PC-9 (cell line): ENCODE measurements around the gene POLR3C. TPM values are rescaled to one million over a fixed set of nuclear protein-coding genes. Genes with fewer than 3 reads are reported as not detected.

ENCODE experiments used
- BruUV-seq: library from RNA; stranded (reverse); fragments of 400-500 nt; replicated peaks from 2 replicates; lab custom pipeline; 2021; lab: Mats Ljungman, UMichigan
- CTCF ChIA-PET: fragments of 300-600 bp; sonication (Branson Sonifier 250); formaldehyde crosslinking; loops from one replicate; lab custom pipeline; 2022; ENCODE audit warnings: antibody characterized with exemption; lab: Charles Lee
- POLR2A ChIA-PET: fragments of 300-600 bp; sonication (Branson Sonifier 250); formaldehyde crosslinking; loops from one replicate; lab custom pipeline; 2022; ENCODE audit warnings: antibody characterized with exemption; ENCODE audit not compliant: unreplicated experiment; lab: Charles Lee
- DNase-seq, 2 experiments: peaks; one replicate each; pipeline versions ENCODE4 v3.0.0 to v3.0.0-alpha.2; 2015 to 2022; ENCODE audit warnings: mixed read lengths in 1 of 2
- H2AFZ ChIP-seq: fragments of 200-600 bp; sonication (generic); 2 replicates; pipeline ENCODE4 v1.8.1; 2017; ENCODE audit warnings: antibody characterized with exemption
- H3F3A ChIP-seq: fragments of 200-600 bp; sonication (generic); 2 replicates; pipeline ENCODE4 v1.8.1; 2017; ENCODE audit warnings: antibody characterized with exemption, mild to moderate bottlenecking, low read depth; ENCODE audit not compliant: insufficient read depth
- H3K27ac ChIP-seq: fragments of 200-600 bp; sonication (generic); 2 replicates; pipeline ENCODE4 v1.6.1; 2016; ENCODE audit warnings: mixed run types
- H3K27me3 ChIP-seq: fragments of 200-600 bp; sonication (generic); 2 replicates; pipeline ENCODE4 v1.6.1; 2016; ENCODE audit warnings: low read depth, mixed run types; ENCODE audit not compliant: insufficient read depth
- H3K36me3 ChIP-seq: fragments of 200-600 bp; sonication (generic); 2 replicates; pipeline ENCODE4 v1.6.1; 2016; ENCODE audit warnings: low read depth, mixed run types
- H3K4me1 ChIP-seq: fragments of 200-600 bp; sonication (generic); replicated peaks from 2 replicates; pipeline ENCODE4 v1.6.1; 2016; ENCODE audit warnings: mixed run types; ENCODE audit not compliant: insufficient read depth
- H3K4me2 ChIP-seq: fragments of 200-600 bp; sonication (generic); 2 replicates; pipeline ENCODE4 v1.6.1; 2017; ENCODE audit warnings: mixed run types
- H3K4me3 ChIP-seq: fragments of 200-600 bp; sonication (generic); 2 replicates; pipeline ENCODE4 v1.6.1; 2016; ENCODE audit warnings: mixed run types
- H3K79me2 ChIP-seq: fragments of 200-600 bp; sonication (generic); 2 replicates; pipeline ENCODE4 v1.6.1; 2017; ENCODE audit warnings: low read depth, mixed run types
- H3K9me2 ChIP-seq: fragments of 200-600 bp; sonication (generic); 2 replicates; pipeline ENCODE4 v1.8.1; 2017; ENCODE audit warnings: mild to moderate bottlenecking; ENCODE audit not compliant: insufficient read depth
- H3K9me3 ChIP-seq: fragments of 200-600 bp; sonication (generic); 2 replicates; pipeline ENCODE4 v1.8.1; 2016; ENCODE audit warnings: low read depth; ENCODE audit not compliant: insufficient read depth
- H4K20me1 ChIP-seq: fragments of 200-600 bp; sonication (generic); 2 replicates; pipeline ENCODE4 v1.8.1; 2017; ENCODE audit not compliant: insufficient read depth
- EZH2 ChIP-seq: fragments of 200-600 bp; sonication (generic); IDR thresholded peaks from 2 replicates; pipeline ENCODE4 v1.8.0; 2017; ENCODE audit warnings: antibody characterized with exemption, low read depth
- intact Hi-C: fragments of 100-400 bp; cut with micrococcal nuclease; formaldehyde crosslinking; loops from one replicate; pipeline ENCODE4 v1.10.0; 2022; ENCODE audit not compliant: unreplicated experiment
- total RNA-seq: library from RNA; stranded (reverse); gene quantifications from 2 replicates; pipeline ENCODE4 v1.2.3, GENCODE V29; 2021
- TF ChIP-seq, protein P1 (sequence below): fragments of 200-600 bp; sonication (generic); conservative IDR thresholded peaks from 2 replicates; pipeline ENCODE4 v1.6.1; 2017; ENCODE audit warnings: mixed run types, antibody characterized with exemption, mild to moderate bottlenecking, moderate library complexity

Gene POLR3C
- total RNA-seq, 1 experiment from 2014 or later: 21.2 TPM

DNA sequence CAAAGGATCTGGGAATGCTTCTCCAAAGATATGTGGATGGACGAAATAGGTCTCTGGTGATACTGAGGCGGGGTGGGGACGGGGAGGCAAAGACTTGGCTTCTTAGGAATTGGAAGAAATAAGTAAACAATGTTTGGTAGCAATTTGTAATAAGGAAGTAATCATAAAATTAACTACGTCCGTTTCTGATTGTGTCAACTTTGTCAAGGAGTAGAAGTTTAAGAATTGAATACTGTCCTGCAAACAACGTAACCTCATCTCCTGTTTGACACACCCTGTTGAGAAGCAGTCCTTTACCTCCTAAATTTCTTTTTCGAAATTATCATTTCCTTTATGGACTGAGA is 471 bp downstream of the POLR3C start:
- no peaks in the 10 kb centered on the region for H3K9me2 ChIP-seq
- peak overlapping the region; percentile 84 for H2AFZ ChIP-seq
- POLR2A ChIA-PET: interaction anchor here (0.6 to 1.1 kb wide), 4 partner anchors 42 to 84 kb away, joined by 3 to 16 read pairs (median 6); no protein-coding TSS in a partner anchor
- TF ChIP-seq EZH2: no peak
- TF ChIP-seq, protein P1, sequence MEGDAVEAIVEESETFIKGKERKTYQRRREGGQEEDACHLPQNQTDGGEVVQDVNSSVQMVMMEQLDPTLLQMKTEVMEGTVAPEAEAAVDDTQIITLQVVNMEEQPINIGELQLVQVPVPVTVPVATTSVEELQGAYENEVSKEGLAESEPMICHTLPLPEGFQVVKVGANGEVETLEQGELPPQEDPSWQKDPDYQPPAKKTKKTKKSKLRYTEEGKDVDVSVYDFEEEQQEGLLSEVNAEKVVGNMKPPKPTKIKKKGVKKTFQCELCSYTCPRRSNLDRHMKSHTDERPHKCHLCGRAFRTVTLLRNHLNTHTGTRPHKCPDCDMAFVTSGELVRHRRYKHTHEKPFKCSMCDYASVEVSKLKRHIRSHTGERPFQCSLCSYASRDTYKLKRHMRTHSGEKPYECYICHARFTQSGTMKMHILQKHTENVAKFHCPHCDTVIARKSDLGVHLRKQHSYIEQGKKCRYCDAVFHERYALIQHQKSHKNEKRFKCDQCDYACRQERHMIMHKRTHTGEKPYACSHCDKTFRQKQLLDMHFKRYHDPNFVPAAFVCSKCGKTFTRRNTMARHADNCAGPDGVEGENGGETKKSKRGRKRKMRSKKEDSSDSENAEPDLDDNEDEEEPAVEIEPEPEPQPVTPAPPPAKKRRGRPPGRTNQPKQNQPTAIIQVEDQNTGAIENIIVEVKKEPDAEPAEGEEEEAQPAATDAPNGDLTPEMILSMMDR: no peak
- H3K4me3 ChIP-seq: peak overlapping the region; percentile 85
- CTCF ChIA-PET: no interaction called here
- intact Hi-C loops: loop anchor here (2.0 to 5.0 kb wide), 2 partner anchors 42 to 102 kb away; no protein-coding TSS in a partner anchor
- peak overlapping the region; percentile 91 for H3K4me2 ChIP-seq
- H3K27ac ChIP-seq: peak overlapping the region; percentile 81
- peaks cover 30% of the 10 kb centered on the region for H3K36me3 ChIP-seq
- no peaks in the 10 kb centered on the region for H3K27me3 ChIP-seq
- no peak for DNase-seq
- no TSS peak for BruUV-seq
- no peaks in the 10 kb centered on the region for H4K20me1 ChIP-seq
- peaks cover 25% of the 10 kb centered on the region for H3K79me2 ChIP-seq
- H3F3A ChIP-seq: no peaks in the 10 kb centered on the region; the same call in 1 of the 2 replicates
- no peaks in the 10 kb centered on the region for H3K9me3 ChIP-seq
- H3K4me1 ChIP-seq: peaks cover 12% of the 10 kb centered on the region

DNA sequence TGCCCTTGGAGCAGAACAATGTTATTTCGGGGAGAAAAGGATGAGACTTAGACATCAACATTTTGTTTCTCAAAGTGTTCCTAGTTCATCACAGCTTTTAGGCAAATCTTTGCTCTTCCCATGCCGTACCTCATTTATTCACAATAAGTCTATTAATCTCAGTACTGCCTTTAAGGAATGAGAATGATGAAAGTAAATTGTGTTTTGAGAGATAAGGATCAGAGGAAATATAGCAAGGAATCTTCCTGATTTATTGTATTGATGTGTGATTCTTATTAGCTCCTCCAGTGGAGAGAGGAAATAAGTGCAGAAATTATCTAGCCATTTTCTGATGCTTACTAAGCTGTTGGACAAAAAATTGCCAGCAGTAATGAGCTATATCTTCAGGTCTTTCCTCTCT is 2.0 kb downstream of the POLR3C start:
- Histone ChIP-seq H3K79me2 (peaks cover 20% of the 10 kb centered on the region), H3K36me3 (peaks cover 40% of the 10 kb centered on the region), H4K20me1 (no peaks in the 10 kb centered on the region), H3K9me2 (no peaks in the 10 kb centered on the region), H3K27ac (no peak overlapping the region), H3K27me3 (no peaks in the 10 kb centered on the region), H3F3A (no peaks in the 10 kb centered on the region; the same call in 1 of the 2 replicates), H3K4me3 (no peak overlapping the region), H2AFZ (no peak overlapping the region), H3K4me1 (peaks cover 10% of the 10 kb centered on the region), H3K9me3 (no peaks in the 10 kb centered on the region), H3K4me2 (peak overlapping the region; percentile 91; the same call in 1 of the 2 replicates)
- no peak for DNase-seq
- POLR2A ChIA-PET: interaction anchor here (0.6 kb wide), 2 partner anchors 75 to 88 kb away, joined by 3 to 8 read pairs; no protein-coding TSS in a partner anchor
- TF ChIP-seq, protein P1: no peak; the same call in 1 of the 2 replicates
- TF ChIP-seq EZH2: no peak
- BruUV-seq: no TSS peak
- CTCF ChIA-PET: no interaction called here
- intact Hi-C loops: no loop called here

DNA sequence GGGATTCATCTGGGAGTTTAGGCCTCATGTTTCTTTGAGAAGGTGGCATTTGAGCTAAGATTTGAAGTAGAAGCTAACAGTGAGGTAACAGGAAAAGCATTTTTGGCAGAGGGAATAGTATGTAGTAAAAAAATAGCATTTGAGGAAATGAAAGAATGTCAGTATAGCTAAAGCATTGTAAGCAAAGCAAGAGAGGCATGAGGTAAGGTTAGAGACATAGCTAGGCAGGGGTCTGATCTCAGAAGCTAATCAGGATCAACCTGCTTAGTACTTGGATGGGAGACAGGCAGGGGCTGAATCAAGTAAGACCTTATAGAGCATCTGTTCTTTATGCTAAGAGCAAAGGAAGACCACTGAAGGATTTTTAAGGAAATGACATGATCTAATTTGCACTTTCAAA is 4.0 kb downstream of the POLR3C start:
- H3K4me1 ChIP-seq: peaks cover 10% of the 10 kb centered on the region
- no peak overlapping the region for H2AFZ ChIP-seq
- POLR2A ChIA-PET: no interaction called here
- no peaks in the 10 kb centered on the region; the same call in 1 of the 2 replicates for H3F3A ChIP-seq
- no peaks in the 10 kb centered on the region for H3K9me2 ChIP-seq
- H3K79me2 ChIP-seq: peaks cover 20% of the 10 kb centered on the region
- BruUV-seq: no TSS peak
- H3K27me3 ChIP-seq: no peaks in the 10 kb centered on the region
- no peaks in the 10 kb centered on the region for H3K9me3 ChIP-seq
- CTCF ChIA-PET: interaction anchor here (0.7 kb wide), 1 partner anchor 83 kb away, joined by 4 read pairs; no protein-coding TSS in a partner anchor
- no peak overlapping the region for H3K4me2 ChIP-seq
- no peak overlapping the region for H3K27ac ChIP-seq
- H4K20me1 ChIP-seq: no peaks in the 10 kb centered on the region
- no peak overlapping the region for H3K4me3 ChIP-seq
- peaks cover 42% of the 10 kb centered on the region for H3K36me3 ChIP-seq
- intact Hi-C loops: no loop called here
- no peak for TF ChIP-seq EZH2
- TF ChIP-seq, protein P1: no peak
- DNase-seq: no peak
